Stimulated activated memory B cell treated with anti-CD40 and anti-IgM and Interleukin-4, amounts not matched to agents 10 μg/mL and 1 μg/mL and 100 μg/mL, for 72 hours (primary cell): ENCODE results near the gene DYRK4.

Experiments used
- ATAC-seq: fragments of 150-1000 bp; cut with Tn5 transposase; 2 replicates; pipeline ENCODE4 v1.10.0; 2021
- H3K27ac Mint-ChIP-seq: one replicate; pipeline ENCODE4 v1.8.0; 2022; ENCODE audit warnings: mild to moderate bottlenecking, mixed read lengths
- H3K27me3 Mint-ChIP-seq: one replicate; pipeline ENCODE4 v1.8.0; 2022; ENCODE audit warnings: mixed read lengths
- H3K36me3 Mint-ChIP-seq: one replicate; pipeline ENCODE4 v1.8.0; 2022; ENCODE audit warnings: mixed read lengths
- H3K4me1 Mint-ChIP-seq: one replicate; pipeline ENCODE4 v1.8.0; 2022; ENCODE audit warnings: mixed read lengths
- H3K4me3 Mint-ChIP-seq: one replicate; pipeline ENCODE4 v1.8.0; 2022; ENCODE audit warnings: mild to moderate bottlenecking, moderate library complexity, mixed read lengths
- H3K9me3 Mint-ChIP-seq: one replicate; pipeline ENCODE4 v1.8.0; 2022; ENCODE audit warnings: mixed read lengths

The DYRK4 gene

GRCh38 chr12:4643747-4644146, 81.7 kb downstream of the DYRK4 start:
- Mint-ChIP-seq H3K27ac (peak overlapping the region; percentile 49), H3K4me3 (no peak overlapping the region), H3K9me3 (no peaks in the 10 kb centered on the region), H3K4me1 (peaks cover 24% of the 10 kb centered on the region), H3K36me3 (no peaks in the 10 kb centered on the region), H3K27me3 (no peaks in the 10 kb centered on the region)
- peak; percentile 78 for ATAC-seq

- no peak for ATAC-seq
- Mint-ChIP-seq H3K4me3 (no peak overlapping the region), H3K36me3 (no peaks in the 10 kb centered on the region), H3K9me3 (no peaks in the 10 kb centered on the region), H3K27ac (no peak overlapping the region), H3K27me3 (no peaks in the 10 kb centered on the region), H3K4me1 (peaks cover 34% of the 10 kb centered on the region)
Measured at GRCh38 chr12:4645023-4645422, 83.0 kb downstream of the DYRK4 start.

- Mint-ChIP-seq H3K4me1 (peaks cover 56% of the 10 kb centered on the region), H3K36me3 (peaks cover 5% of the 10 kb centered on the region), H3K9me3 (no peaks in the 10 kb centered on the region), H3K27me3 (no peaks in the 10 kb centered on the region), H3K27ac (peak overlapping the region; percentile 94), H3K4me3 (peak overlapping the region; percentile 95)
- ATAC-seq: peak; percentile 62
Measured at GRCh38 chr12:4648104-4648500, 86.1 kb downstream of the DYRK4 start.

- no peaks in the 10 kb centered on the region for H3K9me3 Mint-ChIP-seq
- ATAC-seq: peak; percentile 95
- peak within 1 kb of the TSS; percentile 94 for H3K27ac Mint-ChIP-seq
- peaks cover 53% of the 10 kb centered on the region for H3K4me1 Mint-ChIP-seq
- peak within 1 kb of the TSS; percentile 95 for H3K4me3 Mint-ChIP-seq
- H3K36me3 Mint-ChIP-seq: peaks cover 5% of the 10 kb centered on the region
- no peaks in the 10 kb centered on the region for H3K27me3 Mint-ChIP-seq
Measured at GRCh38 chr12:4648501-4649357, 86.7 kb downstream of the DYRK4 start, which contains the start of the genes AKAP3 and NDUFA9. AKAP3 (minus strand) TSS chr12:4649051; CDS start chr12:4638196, 10,855 bp downstream. NDUFA9 (plus strand) TSS chr12:4649114; CDS start chr12:4649127, 13 bp downstream.

- ATAC-seq: no peak
- H3K27ac Mint-ChIP-seq: peak overlapping the region; percentile 94
- peak overlapping the region; percentile 95 for H3K4me3 Mint-ChIP-seq
- no peaks in the 10 kb centered on the region for H3K9me3 Mint-ChIP-seq
- no peaks in the 10 kb centered on the region for H3K27me3 Mint-ChIP-seq
- peaks cover 51% of the 10 kb centered on the region for H3K4me1 Mint-ChIP-seq
- peaks cover 5% of the 10 kb centered on the region for H3K36me3 Mint-ChIP-seq
Measured at GRCh38 chr12:4649358-4649661, 87.3 kb downstream of the DYRK4 start.

- no peak overlapping the region for H3K27ac Mint-ChIP-seq
- no peak overlapping the region for H3K4me3 Mint-ChIP-seq
- H3K27me3 Mint-ChIP-seq: no peaks in the 10 kb centered on the region
- H3K4me1 Mint-ChIP-seq: peaks cover 43% of the 10 kb centered on the region
- H3K36me3 Mint-ChIP-seq: peaks cover 22% of the 10 kb centered on the region
- no peak for ATAC-seq
- no peaks in the 10 kb centered on the region for H3K9me3 Mint-ChIP-seq
Measured at GRCh38 chr12:4653257-4653656, 91.2 kb downstream of the DYRK4 start.

- Mint-ChIP-seq H3K36me3 (peaks cover 22% of the 10 kb centered on the region), H3K27me3 (no peaks in the 10 kb centered on the region), H3K4me1 (peaks cover 40% of the 10 kb centered on the region), H3K27ac (no peak overlapping the region), H3K4me3 (no peak overlapping the region), H3K9me3 (no peaks in the 10 kb centered on the region)
- ATAC-seq: no peak
Measured at GRCh38 chr12:4653691-4654090, 91.7 kb downstream of the DYRK4 start.
